Omental fat pad (tissue), 4 donors: ENCODE results near the gene CHCHD4. TPM values are rescaled to one million over a fixed set of nuclear protein-coding genes. Genes with fewer than 3 reads are reported as not detected.
A peak's percentile ranks its signal among the peaks of the same experiment; 100 is the strongest.

ENCODE experiments used
- ATAC-seq: fragments of 150-250 bp; one replicate; pipeline ENCODE4 v1.9.1; 2016; ENCODE audit warnings: mild to moderate bottlenecking, moderate library complexity; ENCODE audit not compliant: low FRiP score
- DNase-seq: peaks from one replicate; pipeline ENCODE4 v3.0.0-alpha.2; 2019; ENCODE audit warnings: low spot score
- total RNA-seq, 4 donors: library from RNA; depleted of rRNA; stranded (reverse); fragments of >200 nt; gene quantifications; one replicate each; pipeline ENCODE4 v1.1.0, GENCODE V29; 2016
- TF ChIP-seq, protein P1 (sequence below), 3 donors: fragments of 450-650 bp; IDR thresholded peaks; one replicate each; pipeline ENCODE4 v1.5.1; 2016 to 2017; ENCODE audit warnings: antibody characterized with exemption in 3 of 3, mild to moderate bottlenecking in 3 of 3, moderate library complexity in 2 of 3

The CHCHD4 gene
- total RNA-seq, result 10 to 100 TPM; 11.4 to 19.1 (median 14.7) TPM

DNA sequence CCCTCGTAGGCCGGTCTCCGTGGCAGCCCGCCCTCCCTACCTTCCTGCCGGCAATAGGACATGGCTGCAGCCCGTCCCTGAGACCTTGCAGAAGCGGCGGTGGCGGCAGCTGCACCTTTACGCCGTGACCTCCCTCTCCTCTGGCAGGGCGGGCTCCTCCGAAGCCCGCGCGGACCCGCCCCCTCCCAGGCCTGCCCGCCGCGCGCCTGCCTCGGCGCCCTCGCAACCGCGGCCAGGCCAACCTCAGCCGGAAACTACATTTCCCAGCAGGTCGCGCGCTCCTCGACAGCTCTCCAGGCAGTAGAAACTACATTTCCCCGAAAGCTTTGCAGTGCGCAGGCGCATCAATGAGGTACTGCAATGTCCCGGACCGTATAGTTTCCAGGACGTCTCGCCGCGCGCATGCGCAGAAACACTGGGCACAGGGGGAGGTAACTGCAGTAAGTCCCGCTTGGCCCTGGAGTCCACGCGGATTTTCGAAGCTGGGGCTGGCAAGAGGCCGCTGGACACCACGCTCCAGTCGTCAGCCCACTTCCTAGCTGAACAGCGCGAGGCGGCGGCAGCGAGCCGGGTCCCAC is at the start of gene CHCHD4, which contains the start of gene TMEM43:
Gene CHCHD4 (minus strand): TSS at position 256 of the 578 bp plus-strand sequence. CDS start 194 bp downstream, at position 62.
Gene TMEM43 (plus strand): TSS at position 438 of the 578 bp plus-strand sequence. CDS start 142 bp downstream, outside the sequence.
- ATAC-seq, result peak; percentile 94
- TF ChIP-seq, protein P1, sequence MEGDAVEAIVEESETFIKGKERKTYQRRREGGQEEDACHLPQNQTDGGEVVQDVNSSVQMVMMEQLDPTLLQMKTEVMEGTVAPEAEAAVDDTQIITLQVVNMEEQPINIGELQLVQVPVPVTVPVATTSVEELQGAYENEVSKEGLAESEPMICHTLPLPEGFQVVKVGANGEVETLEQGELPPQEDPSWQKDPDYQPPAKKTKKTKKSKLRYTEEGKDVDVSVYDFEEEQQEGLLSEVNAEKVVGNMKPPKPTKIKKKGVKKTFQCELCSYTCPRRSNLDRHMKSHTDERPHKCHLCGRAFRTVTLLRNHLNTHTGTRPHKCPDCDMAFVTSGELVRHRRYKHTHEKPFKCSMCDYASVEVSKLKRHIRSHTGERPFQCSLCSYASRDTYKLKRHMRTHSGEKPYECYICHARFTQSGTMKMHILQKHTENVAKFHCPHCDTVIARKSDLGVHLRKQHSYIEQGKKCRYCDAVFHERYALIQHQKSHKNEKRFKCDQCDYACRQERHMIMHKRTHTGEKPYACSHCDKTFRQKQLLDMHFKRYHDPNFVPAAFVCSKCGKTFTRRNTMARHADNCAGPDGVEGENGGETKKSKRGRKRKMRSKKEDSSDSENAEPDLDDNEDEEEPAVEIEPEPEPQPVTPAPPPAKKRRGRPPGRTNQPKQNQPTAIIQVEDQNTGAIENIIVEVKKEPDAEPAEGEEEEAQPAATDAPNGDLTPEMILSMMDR (IDR thresholded peaks at IDR 0.05), result no peak
- peak; percentile 96 for DNase-seq

DNA sequence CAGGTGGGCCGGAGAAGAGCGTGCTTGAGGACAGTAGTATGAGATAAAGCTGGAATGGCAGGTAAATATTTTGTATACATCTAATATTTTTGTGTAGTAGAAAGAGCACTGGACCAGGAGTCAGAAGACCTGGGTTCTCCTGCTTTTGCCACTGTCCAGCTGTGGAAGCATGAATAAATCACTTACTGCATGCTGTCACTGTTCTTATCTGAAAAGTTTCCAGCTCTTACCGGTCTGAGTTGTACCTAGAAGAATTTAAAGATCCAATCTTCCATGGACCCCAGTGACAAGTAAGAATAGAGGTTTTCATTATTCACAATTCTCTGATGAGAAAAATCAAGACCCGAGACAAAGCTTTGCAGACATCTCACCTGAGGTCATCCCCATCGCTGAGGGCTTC is 47.8 kb upstream of the CHCHD4 start:
- DNase-seq (no peak), ATAC-seq (no peak)
- TF ChIP-seq, protein P1 (IDR thresholded peaks at IDR 0.05), result no peak

DNA sequence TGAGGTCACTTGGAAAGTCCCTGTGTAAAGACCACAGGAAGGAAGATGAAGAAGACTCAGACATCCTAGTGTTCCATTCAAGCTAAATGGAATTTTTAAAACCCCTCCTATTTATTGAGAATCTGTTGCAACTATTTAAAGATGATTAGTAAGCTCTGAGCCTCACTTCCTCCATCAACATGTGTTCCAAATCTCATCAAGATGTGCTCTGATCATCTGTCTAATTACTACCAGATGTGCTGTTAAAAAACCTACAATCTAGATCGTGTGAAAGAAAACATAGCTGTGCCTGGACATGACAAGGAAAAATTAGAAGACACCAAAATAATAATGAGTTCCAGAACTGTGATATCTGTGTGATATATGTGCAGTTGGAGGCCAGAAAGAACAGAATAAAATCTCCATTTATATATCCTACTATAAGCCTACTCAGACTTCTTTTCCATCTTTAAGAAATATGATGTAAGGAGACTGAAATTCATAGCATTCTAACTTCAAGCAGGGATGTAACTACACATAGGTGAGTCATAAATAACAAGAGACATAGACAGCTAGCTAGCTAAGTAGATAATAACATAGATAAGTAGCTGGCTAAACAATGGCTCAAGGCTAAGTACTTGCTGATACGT is 46.0 kb upstream of the CHCHD4 start:
- DNase-seq (no peak), ATAC-seq (no peak)
- TF ChIP-seq, protein P1 (IDR thresholded peaks at IDR 0.05), result no peak

DNA sequence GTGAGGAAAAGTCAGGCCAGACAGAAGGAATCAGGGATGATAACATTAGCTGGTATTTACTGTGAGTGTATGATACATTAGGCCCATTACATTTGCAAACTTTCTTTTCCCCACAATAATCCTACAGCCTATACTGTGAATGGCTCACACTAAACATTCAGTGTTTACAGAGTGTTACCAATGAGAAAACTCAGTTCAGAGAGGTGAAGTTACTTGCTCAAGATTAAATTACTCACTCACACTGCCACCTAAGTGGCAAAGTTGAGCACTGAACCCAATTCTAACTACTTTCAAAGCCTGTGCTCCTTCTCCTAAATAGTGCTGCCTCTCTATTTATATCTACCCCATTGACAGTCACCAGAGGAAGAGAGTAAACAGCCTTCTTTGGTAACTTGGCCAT is 45.2 kb upstream of the CHCHD4 start:
- DNase-seq, result no peak
- ATAC-seq, result no peak
- TF ChIP-seq, protein P1 (IDR thresholded peaks at IDR 0.05), result no peak

DNA sequence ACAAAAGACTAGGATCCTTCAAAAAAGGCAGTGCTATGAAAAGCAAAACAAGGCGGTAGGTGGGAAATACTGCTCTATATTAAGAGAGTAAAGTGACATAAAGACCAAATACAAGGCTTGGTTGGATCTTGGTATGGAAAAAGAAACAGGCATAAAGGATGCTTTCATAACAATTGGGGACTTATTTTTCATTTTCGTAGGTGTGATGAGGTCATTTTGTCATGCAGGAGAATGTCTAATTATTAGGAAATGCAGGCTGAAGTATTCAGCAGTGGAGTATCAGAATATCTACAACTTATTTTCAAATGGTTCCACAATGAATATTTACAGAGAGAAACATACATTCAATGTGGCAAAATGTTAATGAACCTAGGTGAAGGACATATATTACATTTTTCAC is 44.8 kb upstream of the CHCHD4 start:
- TF ChIP-seq, protein P1 (IDR thresholded peaks at IDR 0.05), result no peak
- ATAC-seq (no peak), DNase-seq (no peak)

DNA sequence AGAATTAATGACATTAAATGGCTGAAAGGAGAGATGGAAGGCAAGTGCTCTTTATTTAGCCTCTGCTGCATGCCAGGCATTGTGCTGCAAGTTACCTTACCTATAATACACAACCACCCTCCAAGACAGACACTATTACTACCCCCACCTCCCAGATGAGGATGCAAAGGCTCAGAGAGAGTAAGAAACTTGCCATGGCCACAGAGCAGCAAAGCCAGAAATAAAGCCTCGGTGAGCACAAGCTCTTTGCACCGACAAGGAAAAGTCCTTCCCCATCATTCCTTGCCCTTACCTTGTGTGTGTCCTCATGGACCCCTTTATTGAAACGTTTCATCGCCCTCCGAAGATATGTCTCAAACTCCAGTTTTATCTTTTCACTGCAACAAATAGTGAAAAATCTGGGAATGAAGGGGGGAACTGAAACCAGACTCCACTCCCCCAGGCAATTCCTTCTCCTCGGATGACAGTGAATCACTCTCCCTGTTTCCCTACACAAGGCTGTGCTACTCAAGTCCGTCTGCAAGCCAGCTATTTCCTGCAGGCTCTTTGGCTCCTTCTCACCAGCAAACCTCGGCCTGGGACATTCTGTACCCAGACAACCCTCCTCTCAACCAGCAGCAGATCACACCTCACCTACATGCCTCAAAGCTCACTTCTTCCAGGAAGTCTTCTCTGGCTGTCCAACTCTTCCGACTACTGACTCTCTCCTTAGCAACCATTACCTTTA is 42.4 kb upstream of the CHCHD4 start:
- DNase-seq (no peak), ATAC-seq (no peak)
- TF ChIP-seq, protein P1 (IDR thresholded peaks at IDR 0.05), result no peak
